K562 (cell line): Measurements from ENCODE around the gene TAF4. TPM values are rescaled to one million over a fixed set of nuclear protein-coding genes. Genes with fewer than 3 reads are reported as not detected.
A peak's percentile ranks its signal among the peaks of the same experiment; 100 is the strongest.

Source experiments
- ATAC-seq: fragments of 200-7000 bp; cut with Tn5 transposase; 3 replicates; pipeline ENCODE4 v1.9.1; 2020; ENCODE audit warnings: moderate library complexity
- BruUV-seq: library from RNA; stranded (reverse); fragments of 400-500 nt; replicated peaks from 2 replicates; lab custom pipeline; 2021; lab: Mats Ljungman, UMichigan
- CTCF ChIA-PET: fragments of 300-600 bp; formaldehyde crosslinking; extraction: SDS; loops from one replicate; lab custom pipeline; 2021; ENCODE audit warnings: low intra/inter-chr PET ratio; lab: Yijun Ruan, JAX
- POLR2A ChIA-PET: fragments of 300-600, 350-650 bp; sonication (Branson Sonifier 250); formaldehyde crosslinking; extraction: SDS; loops from one replicate; lab custom pipeline; 2021; ENCODE audit warnings: antibody characterized with exemption, inconsistent platforms; lab: Yijun Ruan, JAX
- DNase-seq, 4 experiments: peaks; one replicate each; pipeline versions ENCODE4 v3.0.0 to v3.0.0-alpha.2; 2011 to 2018; ENCODE audit warnings: low spot score in 3 of 4, mixed read lengths in 3 of 4; ENCODE audit errors: extremely low read depth in 1 of 4
- FAIRE-seq: peaks from 2 replicates; lab custom pipeline; 2011; peaks lifted over from hg19 to GRCh38; lab: Jason Lieb, UNC
- H2AFZ ChIP-seq: 2 replicates; pipeline ENCODE4 v1.6.0; 2011; ENCODE audit warnings: low read depth, low read length, control low read depth, inconsistent platforms
- H3K27ac ChIP-seq: fragments of 200-600 bp; 3 replicates; pipeline ENCODE4 v1.8.0; 2011; ENCODE audit warnings: low read depth, mild to moderate bottlenecking, control low read depth, inconsistent platforms, low read length, moderate library complexity, mixed read lengths; ENCODE audit errors: extremely low read depth
- H3K27me3 ChIP-seq, 2 experiments: fragments of 300-600 bp in 1 of 2; 2 replicates in 1 of 2; 3 replicates in 1 of 2; pipeline versions ENCODE4 v1.6.0 to v1.8.0; 2011; ENCODE audit warnings: inconsistent platforms in 2 of 2, low read length in 2 of 2, mild to moderate bottlenecking in 1 of 2, mixed read lengths in 1 of 2, moderate library complexity in 1 of 2; ENCODE audit not compliant: control insufficient read depth in 2 of 2, insufficient read depth in 2 of 2
- H3K36me3 ChIP-seq: fragments of 300-600 bp; 3 replicates; pipeline ENCODE4 v1.8.0; 2011; ENCODE audit warnings: mild to moderate bottlenecking, low read length, inconsistent platforms; ENCODE audit not compliant: control insufficient read depth, insufficient read depth
- H3K4me1 ChIP-seq, 2 experiments: fragments of 200-600 bp in 1 of 2; replicated peaks in 1 of 2; 2 replicates in 1 of 2; 3 replicates in 1 of 2; pipeline versions ENCODE4 v1.5.1 to v1.8.0; 2011; ENCODE audit warnings: inconsistent platforms in 2 of 2, low read length in 2 of 2, mild to moderate bottlenecking in 1 of 2, mixed read lengths in 1 of 2, moderate library complexity in 1 of 2; ENCODE audit not compliant: control insufficient read depth in 2 of 2, insufficient read depth in 2 of 2
- H3K4me2 ChIP-seq: 2 replicates; pipeline ENCODE4 v1.6.1; 2011; ENCODE audit warnings: low read length, control low read depth, inconsistent platforms, mixed read lengths; ENCODE audit not compliant: insufficient read depth
- H3K4me3 ChIP-seq: fragments of 200-600 bp; sonication (generic), shearing (Covaris generic); 2 replicates; pipeline ENCODE4 v1.5.1; 2016; ENCODE audit warnings: control low read depth, inconsistent platforms
- H3K79me2 ChIP-seq: fragments of 200-600 bp; 3 replicates; pipeline ENCODE4 v1.8.0; 2011; ENCODE audit warnings: low read length, inconsistent platforms; ENCODE audit not compliant: control insufficient read depth, insufficient read depth
- H3K9ac ChIP-seq, 2 experiments: 2 replicates each; pipeline versions ENCODE4 v1.6.0 to v1.6.1; 2011; ENCODE audit warnings: low read depth in 2 of 2, low read length in 2 of 2, control low read depth in 1 of 2, inconsistent platforms in 1 of 2, mild to moderate bottlenecking in 1 of 2, mixed read lengths in 1 of 2; ENCODE audit not compliant: insufficient read depth in 1 of 2
- H3K9me1 ChIP-seq: one replicate; pipeline ENCODE4 v1.6.0; 2011; ENCODE audit warnings: inconsistent platforms, mild to moderate bottlenecking, low read length, moderate library complexity; ENCODE audit not compliant: control insufficient read depth, insufficient read depth
- H3K9me3 ChIP-seq: replicated peaks from 2 replicates; pipeline ENCODE4 v1.5.1; 2011; ENCODE audit warnings: low read depth, low read length, inconsistent platforms; ENCODE audit not compliant: control insufficient read depth, insufficient read depth
- H4K20me1 ChIP-seq: replicated peaks from 2 replicates; pipeline ENCODE4 v1.6.1; 2011; ENCODE audit warnings: low read length, inconsistent platforms, mixed read lengths; ENCODE audit not compliant: control insufficient read depth, insufficient read depth
- CBFA2T3 ChIP-seq: fragments of 450-650 bp; IDR thresholded peaks from 2 replicates; pipeline ENCODE4 v1.6.1; 2017
- KAT2B ChIP-seq: IDR thresholded peaks from one replicate; pipeline ENCODE4 v1.6.1; 2012; ENCODE audit warnings: low read depth, mild to moderate bottlenecking, control low read depth, inconsistent platforms, low read length, moderate library complexity
- KDM5B ChIP-seq: fragments of 200-600 bp; sonication (generic); IDR thresholded peaks from 2 replicates; pipeline ENCODE4 v1.6.1; 2012; ENCODE audit warnings: low read depth, mild to moderate bottlenecking, moderate library complexity, low read length, control low read depth, inconsistent platforms; ENCODE audit not compliant: insufficient replicate concordance
- NFRKB ChIP-seq: fragments of 450-650 bp; IDR thresholded peaks from 2 replicates; pipeline ENCODE4 v1.6.1; 2016; ENCODE audit warnings: low read depth
- RAD21 ChIP-seq, 2 experiments: fragments of 250-450 bp in 1 of 2; fragments of 450-650 bp in 1 of 2; sonication (Bioruptor Pico) in 1 of 2; formaldehyde crosslinking in 1 of 2; IDR thresholded peaks in 1 of 2; conservative IDR thresholded peaks in 1 of 2; 2 replicates each; pipeline versions ENCODE4 v1.4.0 to v1.8.0; 2020 to 2022; ENCODE audit warnings: mild to moderate bottlenecking in 2 of 2, moderate library complexity in 1 of 2
- RBM14 ChIP-seq: fragments of 200-400 bp; formaldehyde crosslinking; IDR thresholded peaks from 2 replicates; pipeline ENCODE4 v1.6.1; 2018; ENCODE audit warnings: low read depth, mild to moderate bottlenecking, low read length, moderate library complexity, borderline replicate concordance; ENCODE audit not compliant: insufficient read depth
- RREB1 ChIP-seq: fragments of 250-450 bp; sonication (Bioruptor Pico); IDR thresholded peaks from 2 replicates; pipeline ENCODE4 v1.4.0; 2020
- TRIM24 ChIP-seq, 2 experiments: fragments of 450-650 bp; IDR thresholded peaks; 2 replicates each; pipeline ENCODE4 v1.6.1; 2016
- ZNF277 ChIP-seq: fragments of 250-450 bp; sonication (Bioruptor Pico); IDR thresholded peaks from 2 replicates; pipeline ENCODE4 v1.8.0; 2022; ENCODE audit warnings: inconsistent platforms, mild to moderate bottlenecking, moderate library complexity, borderline replicate concordance
- WGBS: fragments of 100-300 bp; shearing (Covaris generic); methylation state at CpG from one replicate; pipeline ENCODE4 v1.1.6; 2016; ENCODE audit warnings: low coverage, mixed read lengths; ENCODE audit not compliant: insufficient coverage; ENCODE audit errors: missing lambda C conversion rate; 5-methylcytosine and 5-hydroxymethylcytosine counted together
- in situ Hi-C: fragments of 300-500 bp; cut with MboI; formaldehyde crosslinking; loops from 4 replicates; pipeline ENCODE4 v1.15.0; 2018; ENCODE audit warnings: inconsistent platforms, mixed read lengths
- intact Hi-C: fragments of 100-400 bp; cut with micrococcal nuclease; formaldehyde crosslinking; loops from 2 replicates; pipeline ENCODE4 v1.14.2; 2022
- polyA plus RNA-seq, 8 experiments: library from polyadenylated mRNA; depleted of rRNA in 4 of 8; stranded (reverse) in 5 of 8; unstranded in 3 of 8; fragments of >200 nt; fragmentation: Nextera tagmentation in 2 of 8; fragmentation: Illumina TruSeq in 1 of 8; extraction: Ambion mirVana in 2 of 8; extraction: Trizol in 1 of 8; gene quantifications; 2 replicates each; pipeline versions ENCODE4 v1.2.1 to v1.2.3, GENCODE V29; 2011 to 2014; ENCODE audit warnings: inconsistent platforms in 1 of 8, missing spikeins in 1 of 8
- total RNA-seq, 7 experiments: library from RNA; depleted of rRNA in 6 of 7; stranded (reverse); fragments of >200 nt in 6 of 7; fragmentation: Illumina TruSeq in 2 of 7; extraction: Trizol in 2 of 7; gene quantifications; 2 replicates each; pipeline versions ENCODE4 v1.2.1 to v1.2.3, GENCODE V29; 2011 to 2021; ENCODE audit warnings: low replicate concordance in 1 of 7
- TF ChIP-seq, protein P1 (sequence below): fragments of 250-450 bp; sonication (Bioruptor Pico); IDR thresholded peaks from 2 replicates; pipeline ENCODE4 v1.9.0; 2021; ENCODE audit warnings: mild to moderate bottlenecking
- TF ChIP-seq, protein P2 (sequence below): sonication (generic); formaldehyde crosslinking; IDR thresholded peaks from 2 replicates; pipeline ENCODE4 v1.8.1; 2022; ENCODE audit warnings: missing genetic modification reagents

Gene TAF4
- total and polyA plus RNA-seq, 9 of the 15 experiments (the other 6 are each of a cell fraction or from before 2014, with no cell fraction given) = 0.44 to 28.3 (median 5.6) TPM

DNA sequence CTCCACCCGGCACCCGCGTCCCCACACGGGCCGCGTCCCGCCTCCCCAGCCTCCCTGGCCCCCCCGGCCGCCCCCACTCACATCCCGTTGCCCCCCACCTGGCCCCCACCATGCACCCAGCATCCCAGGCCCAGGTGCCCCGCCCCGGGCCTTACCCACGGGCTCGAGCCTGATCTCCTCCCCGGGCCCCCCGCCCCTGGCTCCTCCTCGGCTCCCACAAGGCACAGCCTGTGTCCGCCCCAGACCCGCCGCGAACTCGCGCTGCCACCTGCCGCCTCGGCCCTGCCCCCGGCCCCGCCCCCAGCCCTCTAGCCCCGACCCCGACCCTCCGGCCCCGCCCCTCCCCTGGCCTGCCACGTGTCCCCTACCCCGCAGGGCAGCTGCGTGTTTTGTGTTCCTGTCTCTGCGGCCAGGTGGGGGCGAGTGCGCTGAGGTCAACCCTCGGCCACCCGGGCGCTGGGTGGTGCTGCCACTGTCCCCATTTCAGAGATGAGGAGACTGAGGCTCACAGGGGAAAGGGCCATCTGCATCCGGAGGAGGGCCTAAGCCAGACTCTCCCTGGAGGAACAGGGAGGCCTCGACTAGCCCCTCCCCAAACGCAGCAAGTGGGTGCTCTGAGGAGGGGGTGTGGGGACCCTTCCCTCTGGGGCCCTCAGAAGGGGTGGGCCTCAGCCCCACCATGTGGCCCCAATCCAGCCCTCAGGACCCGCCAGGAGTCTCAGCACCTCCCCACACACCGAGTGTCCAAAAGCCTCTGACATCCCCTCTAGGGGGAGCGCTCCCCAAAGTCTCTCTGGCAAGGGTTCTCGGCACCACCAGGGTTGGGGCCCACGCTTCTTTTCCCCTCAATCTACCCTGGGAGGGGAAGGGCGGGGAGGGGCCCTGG, 99.8 kb downstream of the TAF4 start:
- H3K9me1 ChIP-seq = no peaks in the 10 kb centered on the region
- 37% methylated on average over 24 of the region's 49 CpGs for WGBS
- no TSS peak for BruUV-seq
- TF ChIP-seq, protein P1, sequence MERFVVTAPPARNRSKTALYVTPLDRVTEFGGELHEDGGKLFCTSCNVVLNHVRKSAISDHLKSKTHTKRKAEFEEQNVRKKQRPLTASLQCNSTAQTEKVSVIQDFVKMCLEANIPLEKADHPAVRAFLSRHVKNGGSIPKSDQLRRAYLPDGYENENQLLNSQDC (CRISPR knock-in tag) = no peak
- TF ChIP-seq KDM5B = no peak
- TF ChIP-seq, protein P2, sequence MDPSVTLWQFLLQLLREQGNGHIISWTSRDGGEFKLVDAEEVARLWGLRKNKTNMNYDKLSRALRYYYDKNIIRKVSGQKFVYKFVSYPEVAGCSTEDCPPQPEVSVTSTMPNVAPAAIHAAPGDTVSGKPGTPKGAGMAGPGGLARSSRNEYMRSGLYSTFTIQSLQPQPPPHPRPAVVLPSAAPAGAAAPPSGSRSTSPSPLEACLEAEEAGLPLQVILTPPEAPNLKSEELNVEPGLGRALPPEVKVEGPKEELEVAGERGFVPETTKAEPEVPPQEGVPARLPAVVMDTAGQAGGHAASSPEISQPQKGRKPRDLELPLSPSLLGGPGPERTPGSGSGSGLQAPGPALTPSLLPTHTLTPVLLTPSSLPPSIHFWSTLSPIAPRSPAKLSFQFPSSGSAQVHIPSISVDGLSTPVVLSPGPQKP (CRISPR knock-in tag) = no peak
- TF ChIP-seq TRIM24 (IDR thresholded peaks at IDR 0.05) = no peak
- TF ChIP-seq RREB1 (CRISPR knock-in tag) = no peak
- no peak for TF ChIP-seq ZNF277
- TF ChIP-seq NFRKB = no peak
- no peak for TF ChIP-seq CBFA2T3
- TF ChIP-seq RBM14 = no peak
- no peak for TF ChIP-seq KAT2B
- no peak for TF ChIP-seq RAD21 (CRISPR knock-in tag; conservative IDR thresholded peaks at IDR 0.05 in 1 of 2, IDR thresholded peaks at IDR 0.05 in 1 of 2)

More for the DNA sequence above, 99.8 kb downstream of the TAF4 start:
- DNase-seq (peak in 3 of 4 experiments; percentile 34 to 59 (median 58)), FAIRE-seq (no peak), ATAC-seq (peak; percentile 75)
- H2AFZ ChIP-seq = no peak overlapping the region
- H3K4me1 ChIP-seq = peaks cover 0 to 20% of the 10 kb centered on the region in 2 experiments; a peak in 2 of 5 replicates
- no peak overlapping the region for H3K4me3 ChIP-seq
- peak overlapping the region in 1 of 2 experiments; percentile 35; a peak in 1 of 4 replicates for H3K9ac ChIP-seq
- in situ Hi-C loops (no loop called here), intact Hi-C loops (no loop called here)
- no peaks in the 10 kb centered on the region; the same call in none of the 2 replicates for H3K9me3 ChIP-seq
- no peaks in the 10 kb centered on the region for H4K20me1 ChIP-seq
- H3K27me3 ChIP-seq = peaks cover 0 to 2% of the 10 kb centered on the region in 2 experiments; a peak in 1 of 5 replicates
- ChIA-PET CTCF (no interaction called here), POLR2A (interaction anchor here (0.8 kb wide), 1 partner anchor 335 kb away, joined by 3 read pairs; no protein-coding TSS in a partner anchor)
- H3K36me3 ChIP-seq = no peaks in the 10 kb centered on the region
- no peak overlapping the region for H3K27ac ChIP-seq
- H3K4me2 ChIP-seq = no peak overlapping the region
- H3K79me2 ChIP-seq = no peaks in the 10 kb centered on the region
